HG03342 (cell line): ENCODE results near the gene TCF19.
"Not testable (repeated sequence)": the region's sequence is repeated elsewhere in the genome, so short reads cannot be mapped to it uniquely, and the experiment has no call there.

Experiments
- ATAC-seq: cut with Tn5 transposase; IDR thresholded peaks from one replicate; pipeline ENCODE4 v1.9.1; 2021; ENCODE audit warnings: mild to moderate bottlenecking, moderate library complexity; ENCODE audit not compliant: unreplicated experiment

The TCF19 gene

DNA sequence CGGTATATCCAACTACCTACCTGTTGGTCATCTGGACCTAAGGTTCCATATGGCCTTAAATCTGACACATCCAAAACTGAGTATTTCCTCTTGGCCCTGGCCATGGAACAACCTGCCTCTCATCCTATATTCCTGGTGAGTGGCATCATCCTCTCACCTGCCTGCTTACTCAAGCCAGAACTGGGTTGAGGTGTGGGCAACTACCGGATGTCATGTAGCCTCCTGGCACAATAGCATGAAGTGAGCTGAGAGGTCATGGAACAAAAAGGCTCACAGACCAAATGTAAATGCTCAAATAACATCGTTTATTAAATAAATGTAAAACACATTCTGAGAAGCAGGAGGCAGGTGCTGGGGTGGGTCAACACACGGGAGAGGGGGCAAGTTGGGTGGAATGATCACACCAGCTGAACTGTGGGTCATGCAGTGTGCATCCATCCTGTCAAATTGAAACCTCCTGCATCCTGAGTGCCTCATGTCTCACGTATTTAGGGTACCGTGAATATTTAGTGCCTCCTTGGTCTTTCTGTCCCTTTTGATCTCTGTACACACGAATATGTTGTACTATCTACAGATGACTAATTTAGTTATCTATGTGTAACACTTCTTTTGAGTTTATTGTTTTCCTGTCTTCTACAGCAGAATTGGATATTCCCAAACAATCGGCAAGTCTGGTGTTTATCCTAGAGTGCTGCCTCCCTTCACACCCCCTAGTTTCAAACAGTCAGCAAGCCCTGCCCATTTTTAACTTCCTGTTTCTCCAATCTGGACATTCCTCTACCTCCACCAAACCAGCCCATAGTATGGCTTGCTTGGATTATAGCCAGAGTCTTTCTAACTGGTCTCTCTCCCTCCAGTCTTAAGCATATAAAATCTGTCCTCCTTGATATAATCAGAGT, 20.0 kb downstream of the TCF19 start:
- no peak for ATAC-seq

DNA sequence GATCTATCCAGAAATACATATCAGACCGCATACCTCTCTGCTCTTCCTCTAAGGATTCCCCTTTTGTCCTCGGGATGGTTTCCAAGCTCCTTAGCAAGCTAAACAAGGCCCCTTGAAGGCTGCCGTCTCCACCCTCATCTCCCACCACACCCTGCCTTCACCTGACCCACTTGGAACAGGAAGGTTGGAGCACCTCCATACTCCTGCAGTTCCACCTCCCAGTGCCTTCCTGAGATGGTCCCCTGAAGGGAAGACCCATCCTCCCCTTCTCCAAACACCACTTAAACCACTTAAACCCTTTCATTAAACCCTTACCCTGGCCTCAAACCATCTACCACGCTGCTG, 20.6 kb downstream of the TCF19 start:
- no peak for ATAC-seq

DNA sequence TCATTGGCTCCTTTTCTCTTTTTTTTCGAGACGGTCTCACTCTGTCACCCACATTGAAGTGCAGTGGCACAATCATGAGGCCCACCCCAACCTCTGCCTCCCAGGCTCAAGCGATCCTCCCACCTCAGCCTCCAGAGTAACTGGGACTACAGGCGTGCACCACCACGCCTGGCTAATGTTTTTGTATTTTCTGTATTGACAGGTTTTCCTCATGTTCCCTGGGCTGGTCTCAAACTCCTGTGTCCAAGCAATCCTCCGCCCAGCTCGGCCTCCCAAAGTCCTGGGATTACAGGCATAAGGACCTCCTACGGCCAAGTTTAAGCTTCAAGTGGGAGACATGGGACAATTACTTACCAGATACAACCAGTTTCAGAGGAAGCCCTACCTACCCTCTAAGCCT, 21.5 kb downstream of the TCF19 start:
- no peak for ATAC-seq

DNA sequence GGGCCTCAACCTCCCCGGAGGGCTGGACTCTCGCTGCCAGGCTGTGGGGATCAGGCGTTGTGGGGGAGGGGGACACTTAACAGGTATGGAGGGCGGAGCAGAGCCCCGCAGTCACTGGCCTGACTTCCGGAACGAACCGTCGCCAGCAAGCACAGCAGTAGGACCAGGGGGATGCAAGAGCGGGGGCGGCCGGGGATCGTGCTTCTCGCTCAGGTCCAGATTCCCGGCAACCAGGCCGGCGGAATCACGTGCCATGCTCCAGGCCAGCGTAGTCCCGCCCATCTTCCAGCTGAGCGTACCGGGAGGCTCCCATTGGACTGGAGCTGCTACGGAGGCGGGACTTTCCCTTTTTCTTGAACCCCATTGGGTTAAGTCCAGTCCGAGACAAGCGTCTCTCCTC, 22.1 kb downstream of the TCF19 start:
- ATAC-seq: no peak

DNA sequence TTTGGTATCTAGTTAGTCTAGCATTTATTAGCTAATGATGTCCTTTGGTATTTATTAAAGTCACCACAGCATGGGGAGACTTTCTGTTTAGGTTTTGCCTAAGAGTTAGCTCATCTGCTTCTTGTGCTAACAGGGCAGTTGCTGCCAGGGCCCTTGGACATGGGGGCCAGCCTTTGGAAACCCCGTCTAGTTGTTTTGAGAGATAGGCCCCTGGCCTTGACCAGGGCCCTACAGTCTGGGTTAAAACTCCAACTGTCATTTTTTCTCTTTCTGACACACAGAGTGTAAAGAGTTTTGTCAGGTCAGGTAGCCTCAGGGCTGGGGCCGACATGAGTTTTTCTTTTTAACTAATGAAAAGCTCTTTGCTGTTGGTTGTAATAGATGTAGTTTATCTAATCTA, 24.9 kb downstream of the TCF19 start:
- ATAC-seq: not testable (repeated sequence)

DNA sequence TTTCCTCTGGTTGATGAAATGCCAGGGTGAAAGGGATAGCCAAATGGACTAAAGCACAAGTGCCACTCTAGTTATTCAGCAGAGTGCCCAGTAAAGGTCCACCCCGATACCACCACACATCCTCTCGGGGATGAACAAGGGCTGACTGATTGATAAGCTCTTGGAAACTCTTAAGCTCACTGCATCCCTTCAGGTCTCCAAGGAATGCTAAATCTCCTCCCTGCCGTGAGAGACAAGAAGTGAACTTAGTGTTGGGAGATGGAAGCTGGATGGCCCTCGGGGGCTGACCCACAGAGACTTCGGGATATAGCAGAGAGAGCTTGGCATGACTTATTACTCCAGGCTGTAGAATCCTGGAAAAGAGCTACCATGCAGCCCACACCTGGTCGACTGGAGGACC, 25.5 kb downstream of the TCF19 start:
- ATAC-seq: not testable (repeated sequence)

DNA sequence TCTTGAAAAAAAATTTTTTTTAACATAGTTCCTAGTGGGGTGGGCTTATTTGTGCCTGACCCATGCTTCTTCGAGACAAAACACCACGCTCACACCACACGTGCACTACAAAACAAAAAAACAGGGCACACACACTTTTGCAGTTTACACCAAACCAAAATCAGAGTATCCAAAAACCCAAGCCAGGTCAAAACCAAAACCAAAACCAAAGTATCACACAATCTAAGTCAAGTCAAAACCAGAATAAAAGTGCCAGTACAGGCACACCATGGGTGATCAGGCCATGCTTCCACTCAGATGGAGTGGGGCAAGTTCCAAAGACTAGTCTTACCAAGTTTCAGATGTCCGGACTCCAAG, 27.3 kb downstream of the TCF19 start:
- not testable (repeated sequence) for ATAC-seq

DNA sequence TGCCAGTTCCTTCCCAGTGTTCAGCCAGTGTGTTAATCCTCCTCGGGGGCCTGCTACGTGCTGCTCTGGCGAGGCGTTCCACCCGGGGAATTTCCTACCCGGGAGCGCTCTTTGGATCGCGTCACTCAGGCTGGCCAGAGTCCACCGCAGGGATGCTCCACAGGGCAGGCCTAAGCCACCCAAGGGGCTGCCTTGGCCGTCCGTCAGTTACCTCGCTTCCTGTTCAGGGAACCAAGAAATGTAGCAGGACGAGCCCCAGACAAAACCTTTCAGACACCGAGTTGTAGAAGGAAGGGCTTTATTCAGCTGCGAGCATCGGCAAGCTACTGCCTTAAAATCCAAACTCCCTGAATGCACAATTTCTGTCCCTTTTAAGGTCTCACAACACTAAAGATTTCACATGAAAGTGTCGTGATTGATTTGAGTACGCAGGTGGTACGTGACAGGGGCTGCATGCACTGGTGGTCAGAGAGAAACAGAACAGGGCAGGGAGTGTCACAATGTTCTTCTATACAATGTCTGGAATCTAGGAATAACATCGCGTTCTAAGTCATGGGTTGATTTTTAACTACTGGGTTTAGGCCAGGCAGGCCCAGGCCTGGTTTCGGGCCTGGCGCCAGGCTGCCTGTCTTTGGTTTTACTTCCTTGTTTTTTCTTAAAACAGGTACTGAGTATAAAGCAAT, 27.8 kb downstream of the TCF19 start:
- no peak for ATAC-seq

DNA sequence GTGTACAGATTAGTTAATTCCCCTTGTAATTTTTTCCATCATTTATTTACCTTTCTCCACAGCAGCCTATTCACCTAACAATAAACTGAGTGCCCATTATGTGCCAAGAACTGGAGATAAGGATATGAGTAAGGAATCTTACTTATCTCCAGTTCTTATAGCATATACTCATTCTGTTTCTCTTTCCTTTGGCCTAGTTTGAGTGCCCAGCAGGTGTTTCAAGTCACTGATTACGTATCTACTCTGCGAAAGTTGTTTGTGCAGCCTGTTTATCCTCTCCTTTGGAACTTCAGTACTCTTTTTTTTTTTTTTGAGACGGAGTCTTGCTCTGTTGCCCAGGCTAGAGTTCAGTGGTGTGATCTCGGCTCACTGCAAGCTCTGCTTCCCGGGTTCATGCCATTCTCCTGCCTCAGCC, 29.4 kb downstream of the TCF19 start:
- no peak for ATAC-seq

DNA sequence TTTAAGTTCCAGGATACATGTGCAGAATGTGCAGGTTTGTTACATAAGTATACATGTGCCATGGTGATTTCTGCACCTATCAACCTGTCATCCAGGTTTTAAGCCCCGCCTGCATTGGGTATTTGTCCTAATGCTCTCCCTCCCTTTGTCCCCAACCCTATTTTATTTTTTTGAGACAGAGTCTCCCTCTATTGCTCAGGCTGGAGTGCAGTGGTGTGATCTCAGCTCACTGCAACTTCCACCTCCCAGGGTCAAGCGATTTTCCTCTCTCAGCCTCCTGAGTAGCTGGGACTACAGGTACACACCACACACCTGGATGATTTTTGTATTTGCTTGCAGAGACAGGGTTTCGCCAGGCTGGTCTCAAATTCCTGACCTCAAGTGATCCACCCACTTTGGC, 30.8 kb downstream of the TCF19 start:
- not testable (repeated sequence) for ATAC-seq

DNA sequence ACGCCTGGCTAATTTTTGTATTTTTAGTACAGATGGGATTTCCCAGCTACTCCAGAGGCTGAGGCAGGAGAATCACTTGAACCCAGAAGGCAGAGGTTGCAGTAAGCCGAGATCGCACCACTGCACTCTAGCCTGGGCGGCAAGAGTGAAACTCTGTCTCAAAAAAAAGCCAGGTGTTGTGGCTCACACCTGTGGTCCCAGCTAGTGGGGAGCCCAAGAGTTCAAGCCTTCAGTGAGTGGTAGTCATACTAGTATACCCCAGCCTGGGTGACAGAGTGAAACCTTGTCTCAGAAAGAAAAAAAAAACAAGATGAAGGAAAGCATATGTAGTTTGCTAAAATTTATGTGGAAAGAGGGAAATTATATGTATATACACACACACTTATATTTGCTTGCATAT, 32.1 kb downstream of the TCF19 start:
- ATAC-seq: no peak

DNA sequence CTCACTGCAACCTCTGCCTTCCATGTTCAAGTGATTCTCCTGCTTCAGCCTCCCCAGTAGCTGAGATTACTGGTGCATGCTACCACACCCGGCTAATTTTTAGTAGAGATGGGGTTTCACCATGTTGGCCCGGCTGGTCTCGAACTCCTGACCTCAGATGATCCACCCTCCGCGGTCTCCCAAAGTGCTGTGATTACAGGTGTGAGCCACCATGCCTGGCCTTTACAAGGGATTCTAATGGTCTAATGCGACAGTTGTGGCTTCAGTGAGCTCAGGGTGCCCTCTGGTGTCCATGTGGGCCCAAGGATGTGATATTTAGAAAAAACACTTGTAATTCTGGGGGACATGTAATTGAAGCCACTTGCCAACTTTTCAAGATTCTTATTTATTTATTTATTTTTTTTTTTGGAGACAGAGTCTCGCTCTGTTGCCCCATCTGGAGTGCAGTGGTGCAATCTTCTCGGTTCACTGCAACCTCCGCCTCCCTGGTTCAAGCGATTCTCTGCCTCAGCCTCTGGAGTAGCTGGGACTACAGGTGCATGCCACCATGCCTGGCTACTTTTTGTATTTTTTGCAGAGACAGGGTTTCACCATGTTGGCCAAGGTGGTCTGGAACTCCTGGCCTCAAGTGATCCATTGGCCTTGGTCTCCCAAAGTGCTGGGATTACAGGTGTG, 34.2 kb downstream of the TCF19 start:
- not testable (repeated sequence) for ATAC-seq

DNA sequence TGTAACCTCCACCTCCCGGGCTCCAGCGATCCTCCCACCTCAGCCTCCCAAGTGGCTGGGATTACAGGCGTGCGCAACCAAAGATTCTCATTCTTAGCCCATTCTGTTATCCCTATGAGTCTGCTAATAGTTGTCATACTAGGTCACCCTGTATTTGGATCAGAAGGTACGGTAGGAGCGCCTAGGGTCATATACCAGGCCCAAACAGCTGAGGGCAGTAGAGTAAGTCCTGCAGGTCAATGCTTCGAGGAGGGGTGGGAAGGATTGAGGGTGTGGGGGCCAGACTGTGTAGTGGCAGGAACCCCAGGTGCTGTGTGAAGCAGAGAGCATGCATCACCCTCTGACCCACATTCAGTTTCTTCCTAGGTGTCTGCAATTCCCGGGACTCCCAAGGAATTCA, 34.8 kb downstream of the TCF19 start:
- ATAC-seq: no peak

DNA sequence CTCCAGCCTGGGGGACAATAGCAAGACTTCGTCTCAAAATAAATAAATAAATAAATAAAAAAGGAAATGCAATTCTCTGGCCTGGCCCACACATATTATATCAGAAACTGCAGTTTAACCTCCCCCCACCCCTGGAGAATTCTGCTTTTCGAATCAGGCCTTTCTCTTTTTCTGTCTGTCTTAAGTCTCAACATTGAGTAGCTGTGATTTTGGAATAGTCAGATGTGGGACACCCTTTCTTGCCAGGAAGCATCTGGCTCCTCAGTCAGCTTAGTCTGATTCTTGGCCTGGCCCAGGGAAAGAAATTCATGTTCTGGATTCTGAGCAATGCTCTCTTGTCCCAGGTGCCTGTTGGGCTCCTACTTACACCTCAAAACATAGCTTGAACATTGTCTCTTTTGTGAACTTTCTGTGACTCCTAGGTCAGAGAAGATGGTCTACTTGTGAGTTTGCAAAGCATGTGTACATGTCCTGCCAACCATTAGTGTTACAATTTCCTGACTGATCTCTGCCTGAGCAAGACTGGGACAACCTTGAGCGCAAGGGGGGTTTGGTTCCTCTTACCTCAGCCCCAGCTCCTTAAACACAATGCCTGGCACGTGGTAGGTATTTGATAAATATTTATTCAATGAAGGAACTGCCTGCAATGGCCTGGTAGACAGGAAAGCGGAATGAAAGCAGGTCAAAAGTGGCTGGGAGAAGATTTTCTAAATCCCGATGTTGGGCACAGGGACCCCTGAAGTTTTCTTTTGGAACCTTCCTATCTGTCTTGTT, 35.9 kb downstream of the TCF19 start:
- ATAC-seq: no peak

DNA sequence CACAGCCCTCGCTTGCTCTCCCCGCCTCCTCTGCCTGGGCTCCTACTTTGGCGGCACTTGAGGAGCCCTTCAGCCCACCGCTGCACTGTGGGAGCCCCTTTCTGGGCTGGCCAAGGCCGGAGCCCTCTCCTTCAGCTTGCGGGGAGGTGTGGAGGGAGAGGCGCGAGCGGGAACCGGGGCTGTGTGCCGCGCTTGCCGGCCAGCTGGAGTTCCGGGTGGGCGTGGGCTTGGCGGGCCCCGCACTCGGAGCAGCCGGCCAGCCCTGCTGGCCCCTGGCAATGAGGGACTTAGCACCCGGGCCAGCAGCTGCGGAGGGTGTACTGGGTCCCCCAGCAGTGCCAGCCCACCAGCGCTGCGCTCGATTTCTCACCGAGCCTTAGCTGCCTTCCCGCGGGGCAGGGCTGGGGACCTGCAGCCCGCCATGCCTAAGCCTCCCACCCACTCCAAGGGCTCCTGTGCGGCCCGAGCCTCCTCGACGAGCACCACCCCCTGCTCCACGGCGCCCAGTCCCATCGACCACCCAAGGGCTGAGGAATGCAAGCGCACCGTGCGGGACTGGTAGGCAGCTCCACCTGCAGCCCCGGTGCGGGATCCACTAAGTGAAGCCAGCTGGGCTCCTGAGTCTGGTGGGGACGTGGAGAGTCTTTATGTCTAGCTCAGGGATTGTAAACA, 37.1 kb downstream of the TCF19 start:
- ATAC-seq: not testable (repeated sequence)

DNA sequence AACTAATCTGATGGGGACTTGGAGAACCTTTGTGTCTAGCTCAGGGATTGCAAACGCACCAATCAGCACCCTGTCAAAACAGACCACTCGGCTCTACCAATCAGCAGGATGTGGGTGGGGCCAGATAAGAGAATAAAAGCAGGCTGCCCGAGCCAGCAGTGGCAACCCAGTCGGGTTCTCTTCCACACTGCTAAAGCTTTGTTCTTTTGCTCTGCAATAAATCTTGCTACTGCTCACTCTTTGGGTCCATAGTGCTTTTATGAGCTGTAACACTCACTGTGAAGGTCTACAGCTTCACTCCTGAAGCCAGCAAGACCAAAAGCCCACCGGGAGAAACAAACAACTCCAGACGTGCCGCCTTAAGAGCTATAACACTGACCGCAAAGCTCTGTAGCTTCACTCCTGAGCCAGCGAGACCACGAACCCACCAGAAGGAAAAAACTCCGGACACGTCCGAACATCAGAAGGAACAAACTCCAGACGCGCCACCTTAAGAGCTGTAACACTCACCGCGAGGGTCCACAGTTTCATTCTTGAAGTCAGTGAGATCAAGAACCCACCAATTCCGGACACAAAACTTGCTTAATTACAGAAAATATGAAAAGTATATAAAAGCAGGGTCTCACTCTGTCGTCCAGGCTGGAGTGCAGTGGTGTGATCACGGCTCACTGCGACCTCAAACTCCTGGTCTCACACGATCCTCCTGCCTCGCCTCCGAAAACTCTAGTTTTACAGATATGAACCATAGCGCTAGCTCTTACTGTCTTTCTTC, 38.0 kb downstream of the TCF19 start:
- not testable (repeated sequence) for ATAC-seq

DNA sequence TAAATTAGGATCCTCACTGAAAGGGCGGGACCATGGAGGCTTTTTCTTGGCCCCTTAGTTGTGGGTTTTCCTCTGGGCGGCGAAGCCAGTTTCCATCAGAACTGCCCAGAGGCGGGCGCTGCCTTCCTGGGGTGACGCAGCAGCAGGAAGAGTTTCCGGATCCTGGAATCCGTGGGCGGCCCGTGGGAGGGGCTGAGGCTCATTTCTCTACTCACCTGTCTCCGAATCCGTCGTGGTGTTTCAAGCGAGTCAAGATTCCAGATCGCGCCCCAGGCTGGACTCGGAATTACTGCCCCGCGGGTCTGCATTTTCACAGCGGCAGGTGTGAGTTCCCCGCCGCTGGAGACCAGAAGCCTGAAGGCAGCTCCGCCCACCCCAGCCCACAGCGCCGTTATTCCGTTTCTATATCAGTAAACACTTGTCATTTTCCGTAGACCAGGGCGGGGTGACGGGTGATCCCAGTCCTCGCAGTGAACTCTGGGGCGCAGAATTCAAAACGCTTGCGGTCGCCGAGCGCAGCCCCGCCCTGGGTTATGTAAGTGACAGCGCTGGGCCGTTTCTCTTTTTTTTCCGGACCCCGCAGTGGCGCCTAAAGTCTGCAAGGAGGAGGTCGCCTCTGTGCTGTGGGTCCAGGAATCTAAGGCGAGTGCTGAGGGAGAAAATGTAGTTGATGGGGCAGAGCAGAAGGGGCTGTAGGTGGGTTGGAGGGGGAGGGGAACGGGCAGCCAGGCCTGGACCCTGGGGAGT, 39.3 kb downstream of the TCF19 start:
- peak; percentile 57 for ATAC-seq

DNA sequence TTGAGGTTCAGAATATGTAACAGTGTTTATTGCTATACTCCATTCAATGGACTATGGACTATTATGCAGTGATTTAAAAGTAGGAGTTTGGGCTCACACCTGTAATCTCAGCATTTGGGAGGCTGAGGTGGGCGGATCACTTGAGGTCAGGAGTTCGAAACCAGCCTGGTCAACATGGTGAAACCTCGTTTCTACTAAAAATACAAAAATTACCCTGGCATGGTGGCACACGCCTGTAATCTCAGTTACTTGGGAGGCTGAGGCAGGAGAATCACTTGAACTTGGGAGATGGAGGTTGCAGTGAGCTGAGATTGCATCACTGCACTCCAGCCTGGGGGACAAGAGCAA, 40.7 kb downstream of the TCF19 start:
- ATAC-seq: not testable (repeated sequence)
